WTC11 (cell line): ENCODE results near the gene CHMP1A. TPM values are rescaled to one million over a fixed set of nuclear protein-coding genes. Genes with fewer than 3 reads are reported as not detected.

ENCODE experiments used
- ATAC-seq: fragments of 200-7000 bp; cut with Tn5 transposase; 2 replicates; pipeline ENCODE4 v1.10.0; 2021; ENCODE audit warnings: mild to moderate bottlenecking, moderate library complexity
- Bru-seq: library from RNA; stranded (reverse); fragments of 400-500 nt; gene quantifications from one replicate; lab custom pipeline; 2021; lab: Mats Ljungman, UMichigan
- CTCF ChIA-PET: fragments of 300-600 bp; sonication (Branson Sonifier 250); formaldehyde crosslinking; loops from one replicate; lab custom pipeline; 2021; ENCODE audit warnings: antibody characterized with exemption; lab: Charles Lee
- POLR2A ChIA-PET: fragments of 350-600 bp; sonication (Branson Sonifier 250); formaldehyde crosslinking; loops from one replicate; lab custom pipeline; 2021; ENCODE audit warnings: antibody characterized with exemption; lab: Charles Lee
- DNase-seq: peaks from one replicate; pipeline ENCODE4 v3.0.0; 2021; ENCODE audit warnings: low spot score
- H3K27ac Mint-ChIP-seq: 2 replicates; pipeline ENCODE4 v1.8.0; 2021; ENCODE audit warnings: mixed read lengths
- H3K27me3 Mint-ChIP-seq: 2 replicates; pipeline ENCODE4 v1.8.0; 2021; ENCODE audit warnings: low read depth, mild to moderate bottlenecking, moderate library complexity, mixed read lengths
- H3K36me3 Mint-ChIP-seq: 2 replicates; pipeline ENCODE4 v1.8.0; 2021; ENCODE audit warnings: mixed read lengths
- H3K4me1 Mint-ChIP-seq: 2 replicates; pipeline ENCODE4 v1.8.0; 2022; ENCODE audit warnings: mixed read lengths
- H3K4me3 Mint-ChIP-seq: 2 replicates; pipeline ENCODE4 v1.8.0; 2021; ENCODE audit warnings: mild to moderate bottlenecking, moderate library complexity, mixed read lengths
- H3K9me3 Mint-ChIP-seq: 2 replicates; pipeline ENCODE4 v1.8.0; 2021; ENCODE audit warnings: mixed read lengths
- ARID4B ChIP-seq: sonication (generic); formaldehyde crosslinking; IDR thresholded peaks from 2 replicates; pipeline ENCODE4 v1.8.0; 2023; ENCODE audit warnings: missing genetic modification reagents, mild to moderate bottlenecking, borderline replicate concordance
- CBFB ChIP-seq: sonication (generic); formaldehyde crosslinking; IDR thresholded peaks from 2 replicates; pipeline ENCODE4 v1.8.1; 2022; ENCODE audit warnings: mild to moderate bottlenecking, low read depth, missing genetic modification reagents
- CREB1 ChIP-seq: sonication (generic); formaldehyde crosslinking; IDR thresholded peaks from 2 replicates; pipeline ENCODE4 v1.8.0; 2023; ENCODE audit warnings: mild to moderate bottlenecking, missing genetic modification reagents
- CREM ChIP-seq: sonication (generic); formaldehyde crosslinking; IDR thresholded peaks from 2 replicates; pipeline ENCODE4 v1.8.1; 2022; ENCODE audit warnings: mild to moderate bottlenecking, missing genetic modification reagents, moderate library complexity
- E2F1 ChIP-seq: sonication (generic); formaldehyde crosslinking; IDR thresholded peaks from 2 replicates; pipeline ENCODE4 v1.8.0; 2022; ENCODE audit warnings: mild to moderate bottlenecking, missing genetic modification reagents
- E2F4 ChIP-seq: sonication (generic); formaldehyde crosslinking; IDR thresholded peaks from 2 replicates; pipeline ENCODE4 v1.8.1; 2022; ENCODE audit warnings: low read depth, mild to moderate bottlenecking, moderate library complexity, missing genetic modification reagents, borderline replicate concordance
- E2F5 ChIP-seq: sonication (generic); formaldehyde crosslinking; IDR thresholded peaks from 2 replicates; pipeline ENCODE4 v1.8.1; 2022; ENCODE audit warnings: mild to moderate bottlenecking, moderate library complexity, missing genetic modification reagents
- ESRRA ChIP-seq: sonication (generic); formaldehyde crosslinking; IDR thresholded peaks from 2 replicates; pipeline ENCODE4 v1.8.1; 2022; ENCODE audit warnings: mild to moderate bottlenecking, missing genetic modification reagents, borderline replicate concordance
- ETV6 ChIP-seq: sonication (generic); formaldehyde crosslinking; IDR thresholded peaks from 2 replicates; pipeline ENCODE4 v1.8.1; 2022; ENCODE audit warnings: mild to moderate bottlenecking, missing genetic modification reagents
- FOXK1 ChIP-seq: sonication (generic); formaldehyde crosslinking; IDR thresholded peaks from 2 replicates; pipeline ENCODE4 v1.8.0; 2022; ENCODE audit warnings: mild to moderate bottlenecking, moderate library complexity, missing genetic modification reagents
- FOXP1 ChIP-seq: sonication (generic); formaldehyde crosslinking; IDR thresholded peaks from 2 replicates; pipeline ENCODE4 v1.8.0; 2022; ENCODE audit warnings: missing genetic modification reagents, mild to moderate bottlenecking, moderate library complexity, borderline replicate concordance
- FOXP4 ChIP-seq: sonication (generic); formaldehyde crosslinking; IDR thresholded peaks from 2 replicates; pipeline ENCODE4 v1.8.0; 2022; ENCODE audit warnings: mild to moderate bottlenecking, missing genetic modification reagents
- GABPB1 ChIP-seq: sonication (generic); formaldehyde crosslinking; IDR thresholded peaks from 2 replicates; pipeline ENCODE4 v1.8.1; 2023; ENCODE audit warnings: mild to moderate bottlenecking, missing genetic modification reagents
- HMGXB4 ChIP-seq: sonication (generic); formaldehyde crosslinking; IDR thresholded peaks from 2 replicates; pipeline ENCODE4 v1.8.1; 2023; ENCODE audit warnings: mild to moderate bottlenecking, moderate library complexity, missing genetic modification reagents
- JUN ChIP-seq: sonication (generic); formaldehyde crosslinking; IDR thresholded peaks from 2 replicates; pipeline ENCODE4 v1.8.0; 2023; ENCODE audit warnings: mild to moderate bottlenecking, missing genetic modification reagents
- MAX ChIP-seq: sonication (generic); formaldehyde crosslinking; IDR thresholded peaks from 2 replicates; pipeline ENCODE4 v1.8.0; 2022; ENCODE audit warnings: mild to moderate bottlenecking, missing genetic modification reagents
- MYBL2 ChIP-seq: sonication (generic); formaldehyde crosslinking; IDR thresholded peaks from 2 replicates; pipeline ENCODE4 v1.8.1; 2023; ENCODE audit warnings: mild to moderate bottlenecking, moderate library complexity, missing genetic modification reagents
- SP1 ChIP-seq: sonication (generic); formaldehyde crosslinking; conservative IDR thresholded peaks from 2 replicates; pipeline ENCODE4 v1.8.1; 2022; ENCODE audit warnings: missing genetic modification reagents
- USF1 ChIP-seq: sonication (generic); formaldehyde crosslinking; IDR thresholded peaks from 2 replicates; pipeline ENCODE4 v1.8.0; 2022; ENCODE audit warnings: mild to moderate bottlenecking, missing genetic modification reagents
- ZNF317 ChIP-seq: sonication (generic); formaldehyde crosslinking; IDR thresholded peaks from 2 replicates; pipeline ENCODE4 v1.8.1; 2023; ENCODE audit warnings: low read depth, mild to moderate bottlenecking, moderate library complexity, missing genetic modification reagents, borderline replicate concordance
- long read RNA-seq, 3 experiments: library from RNA in 1 of 3; library from capped mRNA in 1 of 3; library from polyadenylated mRNA in 1 of 3; unstranded in 2 of 3; stranded (forward) in 1 of 3; transcript quantifications; one replicate each; pipeline ENCODE4 v2.0.0, GENCODE V29; 2021
- total RNA-seq: library from RNA; stranded (reverse); gene quantifications from 3 replicates; pipeline ENCODE4 v1.2.3, GENCODE V29; 2021

The CHMP1A gene
- total RNA-seq (69.0 to 76.6 TPM (median 76.0 TPM) in 3 replicates), Bru-seq, nascent RNA (percentile 57 among the genes with signal in this experiment)
- long read RNA-seq, experiment 1, transcript CHMP1A-204 (2 exons, 2,007 nt) = minor isoform, 7 of 299 reads
- long read RNA-seq, experiment 1, transcript CHMP1A-202 (6 exons, 2,295 nt) = major isoform, 12 of 299 reads
- long read RNA-seq, experiment 1, transcript CHMP1A-206 (4 exons, 812 nt) = minor isoform, 5 of 299 reads
- long read RNA-seq, experiment 1, partial matches to known transcripts = 7 of 299 reads
- long read RNA-seq, experiment 1, other reads (novel, unspliced or antisense) = 268 of 299 reads
- long read RNA-seq, experiment 2, transcript CHMP1A-206 (4 exons, 812 nt) = major isoform, 8 of 86 reads
- long read RNA-seq, experiment 2, partial matches to known transcripts = 12 of 86 reads
- long read RNA-seq, experiment 2, other reads (novel, unspliced or antisense) = 63 of 86 reads
- long read RNA-seq, experiment 3, transcript CHMP1A-202 (6 exons, 2,295 nt) = major isoform, 11 of 150 reads
- long read RNA-seq, experiment 3, partial matches to known transcripts = 0 of 150 reads
- long read RNA-seq, experiment 3, other reads (novel, unspliced or antisense) = 138 of 150 reads

GRCh38 chr16:89657442-89658220 is at the start of gene CHMP1A, which contains the start of gene SPATA33:
CHMP1A (minus strand) TSS chr16:89657708; CDS start chr16:89657588, 120 bp downstream.
SPATA33 (plus strand) TSS chr16:89657836; CDS start chr16:89657912, 76 bp downstream.
- Mint-ChIP-seq H3K4me1 (peaks cover 6% of the 10 kb centered on the region), H3K27me3 (no peaks in the 10 kb centered on the region)
- TF ChIP-seq E2F5 (CRISPR knock-in tag) (peak; percentile 72), ETV6 (CRISPR knock-in tag) (peak; percentile 56; the same call in 1 of the 2 replicates), JUN (peak; percentile 77; the same call in 1 of the 2 replicates), MYBL2 (CRISPR knock-in tag) (0 out of 2 replicates have a peak, but pooled peaks have one; percentile 29), CREM (CRISPR knock-in tag) (no peak), E2F4 (peak; percentile 34; the same call in 1 of the 2 replicates), MAX (CRISPR knock-in tag) (peak; percentile 75), CBFB (no peak), ARID4B (CRISPR knock-in tag) (peak; percentile 94), HMGXB4 (CRISPR knock-in tag) (0 out of 2 replicates have a peak, but pooled peaks have one; percentile 55), FOXP4 (CRISPR knock-in tag) (peak; percentile 74; the same call in 1 of the 2 replicates), ESRRA (CRISPR knock-in tag) (peak; percentile 11; the same call in 1 of the 2 replicates), SP1 (CRISPR knock-in tag) (peak; percentile 76), CREB1 (no peak), USF1 (CRISPR knock-in tag) (peak; percentile 35; the same call in 1 of the 2 replicates), FOXK1 (peak; percentile 66), FOXP1 (CRISPR knock-in tag) (peak; percentile 42; the same call in 1 of the 2 replicates), GABPB1 (CRISPR knock-in tag) (peak; percentile 84), ZNF317 (CRISPR knock-in tag) (0 out of 2 replicates have a peak, but pooled peaks have one; percentile 7), E2F1 (CRISPR knock-in tag) (no peak)

More at GRCh38 chr16:89657442-89658220, at the start of gene CHMP1A, which contains the start of gene SPATA33:
- DNase-seq (peak; percentile 89), ATAC-seq (peak; percentile 91)
- Mint-ChIP-seq H3K9me3 (peaks cover 12% of the 10 kb centered on the region), H3K36me3 (peaks cover 37% of the 10 kb centered on the region), H3K27ac (peak within 1 kb of the TSS; percentile 32; the same call in 1 of the 2 replicates), H3K4me3 (peak within 1 kb of the TSS; percentile 86)
- ChIA-PET CTCF (interaction anchor here (1.1 to 1.5 kb wide), 5 partner anchors 42 to 100 kb away, joined by 3 to 6 read pairs (median 4); no protein-coding TSS in a partner anchor), POLR2A (interaction anchor here (1.0 kb wide), 2 partner anchors 42 to 52 kb away, joined by 3 read pairs; no protein-coding TSS in a partner anchor)
